Loucy (cell line): ENCODE results near the gene OPRL1.

Experiments used
- H2AFZ ChIP-seq: fragments of 200-600 bp; sonication (generic); 2 replicates; pipeline ENCODE4 v1.6.0; 2016; ENCODE audit warnings: antibody characterized with exemption, mild to moderate bottlenecking, low read length, moderate library complexity
- H3F3A ChIP-seq: fragments of 200-600 bp; 2 replicates; pipeline ENCODE4 v1.6.0; 2016; ENCODE audit warnings: antibody characterized with exemption, low read depth, mild to moderate bottlenecking
- H3K27me3 ChIP-seq: fragments of 200-600 bp; sonication (generic); 2 replicates; pipeline ENCODE4 v1.6.1; 2014; ENCODE audit warnings: low read length, mild to moderate bottlenecking; ENCODE audit not compliant: insufficient read depth, poor library complexity, severe bottlenecking
- H3K36me3 ChIP-seq: fragments of 200-600 bp; sonication (generic); 2 replicates; pipeline ENCODE4 v1.6.1; 2016; ENCODE audit warnings: low read length; ENCODE audit not compliant: insufficient read depth
- H3K4me1 ChIP-seq: fragments of 200-600 bp; sonication (generic); 2 replicates; pipeline ENCODE4 v1.5.1; 2014; ENCODE audit warnings: low read length, mild to moderate bottlenecking; ENCODE audit not compliant: insufficient read depth, poor library complexity, severe bottlenecking
- H3K4me2 ChIP-seq: fragments of 200-600 bp; sonication (generic); 2 replicates; pipeline ENCODE4 v1.6.0; 2014; ENCODE audit warnings: antibody characterized with exemption, low read length, low read depth, mild to moderate bottlenecking; ENCODE audit not compliant: poor library complexity, severe bottlenecking
- H3K4me3 ChIP-seq: fragments of 200-600 bp; sonication (generic); 2 replicates; pipeline ENCODE4 v1.5.1; 2014; ENCODE audit warnings: low read length, mild to moderate bottlenecking, mixed read lengths; ENCODE audit not compliant: poor library complexity, severe bottlenecking
- H3K79me2 ChIP-seq: fragments of 200-600 bp; sonication (generic); 2 replicates; pipeline ENCODE4 v1.6.1; 2014; ENCODE audit warnings: low read length; ENCODE audit not compliant: insufficient read depth
- H3K9ac ChIP-seq: fragments of 200-600 bp; sonication (generic); 2 replicates; pipeline ENCODE4 v1.6.0; 2014; ENCODE audit warnings: mild to moderate bottlenecking, low read depth, low read length, moderate library complexity; ENCODE audit not compliant: poor library complexity, severe bottlenecking
- H3K9me2 ChIP-seq: fragments of 200-600 bp; sonication (generic); replicated peaks from 2 replicates; pipeline ENCODE4 v1.6.1; 2016; ENCODE audit warnings: low read depth, low read length, mixed read lengths
- H3K9me3 ChIP-seq: fragments of 200-600 bp; sonication (generic); 2 replicates; pipeline ENCODE4 v1.6.1; 2014; ENCODE audit warnings: mild to moderate bottlenecking, antibody characterized with exemption, low read length, low read depth; ENCODE audit not compliant: insufficient read depth
- H4K20me1 ChIP-seq: fragments of 200-600 bp; sonication (generic); 2 replicates; pipeline ENCODE4 v1.6.0; 2014; ENCODE audit warnings: antibody characterized with exemption, low read length, mild to moderate bottlenecking; ENCODE audit not compliant: insufficient read depth, poor library complexity, severe bottlenecking
- CTCF ChIP-seq: fragments of 200-600 bp; sonication (generic); conservative IDR thresholded peaks from 2 replicates; pipeline ENCODE4 v1.5.1; 2014; ENCODE audit warnings: mild to moderate bottlenecking, antibody characterized with exemption, low read length
- EZH2phosphoT487 ChIP-seq: fragments of 200-600 bp; IDR thresholded peaks from 2 replicates; pipeline ENCODE4 v1.6.1; 2018; ENCODE audit warnings: antibody characterized with exemption, mild to moderate bottlenecking, moderate library complexity, borderline replicate concordance

OPRL1 gene

DNA sequence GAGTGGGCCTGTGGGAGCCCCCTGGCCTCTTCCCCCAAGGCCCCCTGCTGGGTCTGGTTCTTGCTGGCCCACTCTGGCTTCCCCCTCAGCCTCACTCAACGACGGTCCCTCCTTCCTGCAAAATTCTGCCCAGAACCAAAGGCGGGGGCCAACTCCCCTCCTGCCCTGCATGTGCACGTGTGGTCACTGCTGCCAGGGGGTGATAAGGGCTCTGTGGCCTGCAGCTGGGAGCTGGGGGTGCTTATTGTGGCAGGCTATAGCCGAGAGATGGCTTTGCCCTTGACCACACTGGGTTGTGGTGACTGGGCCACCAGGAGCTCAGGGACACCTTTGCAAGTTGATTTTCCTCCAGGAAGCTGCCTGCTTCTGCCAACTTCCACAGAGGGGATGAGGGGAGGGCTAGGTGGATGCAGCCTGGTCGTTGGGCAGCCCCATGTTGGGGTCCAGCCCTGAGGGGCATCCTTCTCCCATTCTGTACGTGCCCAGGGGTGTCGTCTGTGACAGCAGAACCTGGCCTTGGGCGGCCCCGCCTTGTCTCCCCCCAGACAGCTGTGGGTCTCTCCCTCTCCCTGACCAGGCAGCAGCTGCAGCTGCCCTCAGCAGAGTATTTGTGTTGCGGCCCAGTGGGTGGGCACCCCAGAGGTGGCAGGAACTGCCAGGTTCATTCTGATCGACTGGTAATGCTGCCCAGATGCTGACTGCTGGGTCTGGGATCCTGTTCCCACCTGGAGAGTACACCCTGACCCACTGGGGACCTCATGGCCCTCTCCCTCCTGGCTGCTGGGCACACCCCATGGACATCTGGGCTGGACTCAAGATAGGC, 11.3 kb upstream of the OPRL1 start:
- no peak overlapping the region for H3K9ac ChIP-seq
- H3K9me2 ChIP-seq = no peaks in the 10 kb centered on the region
- no peak for TF ChIP-seq CTCF
- no peak for TF ChIP-seq EZH2phosphoT487
- H4K20me1 ChIP-seq = no peaks in the 10 kb centered on the region
- H3K4me3 ChIP-seq = no peak overlapping the region
- no peaks in the 10 kb centered on the region for H3K36me3 ChIP-seq
- no peak overlapping the region for H2AFZ ChIP-seq
- peaks cover 56% of the 10 kb centered on the region for H3K4me1 ChIP-seq
- peak overlapping the region; percentile 32 for H3K4me2 ChIP-seq
- H3F3A ChIP-seq = no peaks in the 10 kb centered on the region
- peaks cover 9% of the 10 kb centered on the region; the same call in 1 of the 2 replicates for H3K79me2 ChIP-seq
- H3K27me3 ChIP-seq = no peaks in the 10 kb centered on the region
- no peaks in the 10 kb centered on the region for H3K9me3 ChIP-seq

DNA sequence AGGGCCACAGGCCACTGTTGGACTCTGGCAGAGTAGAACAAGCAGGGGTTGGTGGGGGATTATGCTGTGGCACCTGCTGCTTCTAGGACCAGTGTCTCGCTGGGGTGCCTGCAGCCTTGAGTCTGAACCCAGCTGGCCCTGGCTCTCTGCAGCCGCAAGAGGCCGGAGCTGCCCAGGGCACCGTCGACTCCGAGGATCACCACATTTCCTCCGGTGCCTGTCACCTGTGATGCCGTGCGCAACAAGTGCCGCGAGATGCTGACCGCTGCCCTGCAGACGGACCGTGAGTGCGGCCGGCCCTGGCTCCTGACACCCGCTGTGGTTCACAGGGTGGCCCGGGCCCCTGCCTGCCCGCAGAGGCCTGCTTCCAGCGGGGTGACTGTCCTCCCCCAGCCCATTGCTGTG, 10.7 kb upstream of the OPRL1 start:
- Histone ChIP-seq H3K36me3 (no peaks in the 10 kb centered on the region), H3K9me3 (no peaks in the 10 kb centered on the region), H3K27me3 (no peaks in the 10 kb centered on the region), H3F3A (no peaks in the 10 kb centered on the region), H3K79me2 (peaks cover 3% of the 10 kb centered on the region; the same call in 1 of the 2 replicates), H3K9ac (no peak overlapping the region), H3K4me3 (no peak overlapping the region), H3K4me2 (no peak overlapping the region), H2AFZ (no peak overlapping the region), H4K20me1 (no peaks in the 10 kb centered on the region), H3K4me1 (peaks cover 51% of the 10 kb centered on the region), H3K9me2 (no peaks in the 10 kb centered on the region)
- no peak for TF ChIP-seq CTCF
- TF ChIP-seq EZH2phosphoT487 = no peak

GRCh38 chr20:64069614-64070243, 10.2 kb upstream of the OPRL1 start:
- Histone ChIP-seq H3K9me2 (no peaks in the 10 kb centered on the region), H3K9me3 (no peaks in the 10 kb centered on the region), H3K36me3 (no peaks in the 10 kb centered on the region), H4K20me1 (no peaks in the 10 kb centered on the region), H3F3A (no peaks in the 10 kb centered on the region), H3K9ac (no peak overlapping the region), H2AFZ (no peak overlapping the region), H3K79me2 (no peaks in the 10 kb centered on the region), H3K4me3 (no peak overlapping the region), H3K4me2 (no peak overlapping the region), H3K4me1 (peaks cover 45% of the 10 kb centered on the region), H3K27me3 (no peaks in the 10 kb centered on the region)
- peak; percentile 80 for TF ChIP-seq CTCF
- TF ChIP-seq EZH2phosphoT487 = no peak
